SJSA1 (cell line): ENCODE measurements around the gene KDM8. TPM values are rescaled to one million over a fixed set of nuclear protein-coding genes. Genes with fewer than 3 reads are reported as not detected.

Source experiments
- DNase-seq, 2 experiments: peaks; one replicate each; pipeline ENCODE4 v3.0.0-alpha.2; 2015 to 2020; ENCODE audit warnings: low spot score in 2 of 2, low read depth in 1 of 2
- H3K27ac ChIP-seq: fragments of 250-450 bp; sonication (Bioruptor Pico); 2 replicates; pipeline ENCODE4 v1.5.1; 2020; ENCODE audit warnings: mild to moderate bottlenecking, moderate library complexity
- H3K27me3 ChIP-seq: fragments of 250-450 bp; sonication (Bioruptor Pico); replicated peaks from 2 replicates; pipeline ENCODE4 v1.5.1; 2020; ENCODE audit warnings: mild to moderate bottlenecking, moderate library complexity
- H3K36me3 ChIP-seq: fragments of 250-450 bp; sonication (Bioruptor Pico); 2 replicates; pipeline ENCODE4 v1.5.1; 2020; ENCODE audit warnings: mild to moderate bottlenecking
- H3K4me1 ChIP-seq: fragments of 250-450 bp; sonication (Bioruptor Pico); replicated peaks from 2 replicates; pipeline ENCODE4 v1.6.1; 2021; ENCODE audit warnings: mild to moderate bottlenecking
- H3K4me3 ChIP-seq: fragments of 250-450 bp; sonication (Bioruptor Pico); 2 replicates; pipeline ENCODE4 v1.5.1; 2020; ENCODE audit warnings: mild to moderate bottlenecking
- H3K9me3 ChIP-seq: fragments of 250-450 bp; sonication (Bioruptor Pico); replicated peaks from 2 replicates; pipeline ENCODE4 v1.5.1; 2020; ENCODE audit warnings: mild to moderate bottlenecking
- total RNA-seq: library from RNA; depleted of rRNA; stranded (reverse); fragments of >200 nt; shearing (Covaris generic); gene quantifications from 2 replicates; pipeline ENCODE4 v1.2.3, GENCODE V29; 2014

Gene KDM8
- total RNA-seq, 1 experiment from 2014 or later: 2.5 TPM

DNA sequence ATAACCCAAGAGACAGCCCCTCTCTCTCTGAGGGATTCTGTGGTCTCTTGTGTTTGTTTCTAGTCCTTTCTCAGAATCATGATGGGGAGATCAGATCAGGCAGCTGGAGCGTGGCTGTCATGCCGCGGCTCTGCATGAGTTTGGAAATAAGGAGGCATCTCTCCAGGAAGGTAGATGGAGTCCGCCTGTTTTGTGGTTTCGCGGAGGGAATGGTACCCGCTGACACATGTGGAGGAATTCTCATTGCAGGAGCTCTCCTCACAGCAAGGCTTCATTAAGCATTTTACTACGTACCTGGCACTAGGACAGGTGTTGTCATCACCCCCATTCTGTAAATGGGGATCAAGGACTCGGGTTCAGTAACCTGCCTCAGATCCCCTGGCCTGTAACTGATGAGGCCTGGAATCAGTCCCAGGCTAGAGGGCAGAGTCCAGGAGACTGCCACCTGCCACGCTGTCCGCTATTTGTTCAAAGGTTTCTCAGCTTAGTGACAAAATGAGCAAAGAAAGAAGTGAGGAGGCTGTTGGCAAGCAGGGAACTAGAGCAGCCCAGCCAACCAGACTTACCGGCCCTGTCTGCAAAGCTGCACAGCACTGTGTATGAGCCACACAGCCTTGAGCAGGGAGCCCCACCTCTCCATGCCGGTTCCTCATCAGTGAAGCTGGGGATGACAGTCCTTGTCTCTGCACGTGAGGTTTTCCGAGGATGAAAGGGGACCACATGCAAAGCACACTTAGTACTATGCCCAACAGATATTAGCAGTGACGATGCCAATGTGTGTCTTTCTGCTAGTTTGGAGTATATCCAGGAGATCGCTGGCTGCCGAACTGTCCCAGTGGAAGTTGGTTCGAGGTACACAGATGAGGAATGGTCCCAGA lies 11.0 kb downstream of the KDM8 start:
- Histone ChIP-seq H3K4me1 (no peaks in the 10 kb centered on the region), H3K27ac (no peak overlapping the region), H3K9me3 (no peaks in the 10 kb centered on the region), H3K27me3 (no peaks in the 10 kb centered on the region), H3K4me3 (no peak overlapping the region), H3K36me3 (no peaks in the 10 kb centered on the region)
- DNase-seq: no peak

- no peaks in the 10 kb centered on the region for H3K4me1 ChIP-seq
- no peak for DNase-seq
- no peaks in the 10 kb centered on the region for H3K27me3 ChIP-seq
- H3K27ac ChIP-seq: no peak overlapping the region
- H3K9me3 ChIP-seq: no peaks in the 10 kb centered on the region
- no peaks in the 10 kb centered on the region for H3K36me3 ChIP-seq
- H3K4me3 ChIP-seq: no peak overlapping the region
Measured at GRCh38 chr16:27215660-27216059, 12.3 kb downstream of the KDM8 start.

DNA sequence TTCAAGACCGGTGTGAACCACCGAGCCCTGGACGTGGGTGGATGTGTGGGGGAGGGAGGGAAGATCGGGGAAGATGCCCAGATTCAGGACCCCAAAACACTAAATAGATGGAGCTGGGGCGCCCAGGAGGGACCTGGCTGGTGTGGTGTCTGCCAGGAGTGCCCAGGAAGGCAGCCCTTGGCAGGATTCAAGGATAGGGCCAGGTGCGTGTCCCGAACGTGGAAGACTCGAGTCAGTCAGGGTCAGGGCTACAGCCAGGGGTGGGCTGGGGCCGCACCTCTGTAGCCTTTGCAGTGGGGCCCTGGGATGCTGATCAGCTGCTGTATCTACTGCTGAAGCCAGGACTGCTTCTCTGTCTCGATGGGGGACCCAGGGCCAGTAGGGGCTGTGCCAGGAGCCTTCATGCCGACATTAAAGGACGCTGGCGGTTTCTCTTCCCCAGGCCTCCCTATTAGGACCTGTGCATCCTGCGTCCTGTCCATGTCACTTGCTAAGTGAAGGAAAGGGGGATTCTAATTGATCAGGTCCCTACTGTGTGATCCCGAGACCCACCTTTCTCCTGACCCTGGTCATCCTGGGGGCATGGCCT lies 13.1 kb downstream of the KDM8 start:
- H3K27ac ChIP-seq: no peak overlapping the region
- no peaks in the 10 kb centered on the region for H3K27me3 ChIP-seq
- H3K4me3 ChIP-seq: no peak overlapping the region
- H3K36me3 ChIP-seq: no peaks in the 10 kb centered on the region
- H3K4me1 ChIP-seq: no peaks in the 10 kb centered on the region
- no peak for DNase-seq
- H3K9me3 ChIP-seq: no peaks in the 10 kb centered on the region

- Histone ChIP-seq H3K36me3 (no peaks in the 10 kb centered on the region), H3K4me1 (peaks cover under 1% of the 10 kb centered on the region), H3K27me3 (no peaks in the 10 kb centered on the region), H3K27ac (no peak overlapping the region), H3K4me3 (no peak overlapping the region), H3K9me3 (no peaks in the 10 kb centered on the region)
- DNase-seq: no peak
Measured at GRCh38 chr16:27217256-27217655, 13.9 kb downstream of the KDM8 start.

GRCh38 chr16:27218756-27219155 lies 15.4 kb downstream of the KDM8 start:
- H3K36me3 ChIP-seq: 0 out of 2 replicates have a peak, but pooled peaks cover 4% of the 10 kb centered on the region
- H3K4me1 ChIP-seq: peaks cover 13% of the 10 kb centered on the region
- no peak for DNase-seq

GRCh38 chr16:27219161-27219560 lies 15.8 kb downstream of the KDM8 start:
- Histone ChIP-seq H3K27ac (no peak overlapping the region), H3K36me3 (0 out of 2 replicates have a peak, but pooled peaks cover 7% of the 10 kb centered on the region), H3K27me3 (no peaks in the 10 kb centered on the region), H3K4me1 (peaks cover 13% of the 10 kb centered on the region), H3K4me3 (no peak overlapping the region), H3K9me3 (no peaks in the 10 kb centered on the region)
- DNase-seq: no peak

More at GRCh38 chr16:27218756-27219155, 15.4 kb downstream of the KDM8 start:
- H3K27ac ChIP-seq: no peak overlapping the region
- no peak overlapping the region for H3K4me3 ChIP-seq
- H3K27me3 ChIP-seq: no peaks in the 10 kb centered on the region
- H3K9me3 ChIP-seq: no peaks in the 10 kb centered on the region

GRCh38 chr16:27220120-27220519 lies 16.8 kb downstream of the KDM8 start:
- Histone ChIP-seq H3K9me3 (no peaks in the 10 kb centered on the region), H3K4me3 (no peak overlapping the region), H3K4me1 (peaks cover 13% of the 10 kb centered on the region), H3K36me3 (0 out of 2 replicates have a peak, but pooled peaks cover 10% of the 10 kb centered on the region), H3K27ac (no peak overlapping the region), H3K27me3 (no peaks in the 10 kb centered on the region)
- DNase-seq: no peak

GRCh38 chr16:27220527-27220926 lies 17.2 kb downstream of the KDM8 start:
- H3K27ac ChIP-seq: no peak overlapping the region
- DNase-seq: no peak
- H3K36me3 ChIP-seq: 0 out of 2 replicates have a peak, but pooled peaks cover 10% of the 10 kb centered on the region

DNA sequence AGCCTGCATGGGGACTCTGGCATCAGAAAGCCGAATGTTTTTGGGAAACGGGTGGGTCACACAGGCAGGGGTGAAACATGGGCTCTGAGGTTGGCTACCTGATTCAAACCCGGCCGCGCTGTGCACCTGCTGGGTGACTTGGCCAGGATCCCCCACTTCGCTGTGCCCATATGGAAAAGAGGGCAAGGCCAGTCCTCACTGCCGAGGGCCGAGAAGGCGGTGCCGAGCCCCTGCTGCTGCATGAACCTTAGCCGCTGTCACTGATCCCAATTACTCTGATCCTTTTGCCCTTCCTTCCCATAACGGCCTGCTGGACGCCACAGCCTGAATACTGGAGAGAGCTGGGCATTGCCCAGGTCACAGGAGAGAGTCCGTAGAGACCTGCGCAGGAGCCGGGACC lies 17.7 kb downstream of the KDM8 start:
- Histone ChIP-seq H3K4me3 (no peak overlapping the region), H3K36me3 (0 out of 2 replicates have a peak, but pooled peaks cover 10% of the 10 kb centered on the region), H3K27me3 (no peaks in the 10 kb centered on the region), H3K27ac (no peak overlapping the region), H3K9me3 (no peaks in the 10 kb centered on the region), H3K4me1 (peaks cover 13% of the 10 kb centered on the region)
- DNase-seq: no peak

More at GRCh38 chr16:27220527-27220926, 17.2 kb downstream of the KDM8 start:
- H3K9me3 ChIP-seq: no peaks in the 10 kb centered on the region
- no peak overlapping the region for H3K4me3 ChIP-seq
- H3K4me1 ChIP-seq: peaks cover 13% of the 10 kb centered on the region
- no peaks in the 10 kb centered on the region for H3K27me3 ChIP-seq

DNA sequence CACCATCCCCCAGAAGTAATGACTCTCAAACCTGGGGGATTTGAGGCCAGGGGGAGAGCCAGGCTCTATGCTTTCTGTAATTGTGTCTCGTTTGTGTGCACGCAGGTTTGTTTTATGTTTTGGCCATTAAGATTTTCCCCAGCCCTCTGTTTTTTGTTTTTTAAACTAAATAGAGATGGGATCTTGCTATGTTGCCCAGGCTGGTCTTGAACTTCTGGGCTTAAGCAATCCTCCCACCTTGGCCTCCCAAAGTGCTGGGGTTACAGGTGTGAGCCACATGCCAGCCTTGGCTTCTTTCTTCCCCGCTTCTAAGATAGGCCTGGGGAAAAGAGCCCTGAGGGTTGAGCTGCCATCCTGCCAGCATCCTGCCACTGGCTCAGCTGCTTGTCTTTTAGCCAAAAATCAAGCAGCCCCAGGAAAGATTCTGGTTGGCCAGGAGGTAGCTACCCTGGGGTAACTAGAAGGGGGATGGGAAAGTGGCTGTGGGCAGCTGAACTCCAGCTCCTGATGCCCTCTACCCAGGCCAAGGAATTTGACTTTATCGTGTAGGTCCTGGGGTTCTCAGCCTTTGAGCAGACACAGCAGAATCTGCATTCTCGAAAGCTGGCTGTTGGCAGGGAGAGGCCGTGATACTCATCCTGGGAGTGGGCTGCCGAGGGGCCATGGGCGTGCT lies 18.4 kb downstream of the KDM8 start:
- Histone ChIP-seq H3K36me3 (0 out of 2 replicates have a peak, but pooled peaks cover 10% of the 10 kb centered on the region), H3K9me3 (no peaks in the 10 kb centered on the region), H3K4me1 (peaks cover 13% of the 10 kb centered on the region), H3K27me3 (no peaks in the 10 kb centered on the region), H3K4me3 (no peak overlapping the region), H3K27ac (no peak overlapping the region)
- no peak for DNase-seq

GRCh38 chr16:27222249-27223225 lies 19.2 kb downstream of the KDM8 start:
- Histone ChIP-seq H3K4me3 (no peak overlapping the region), H3K27me3 (no peaks in the 10 kb centered on the region), H3K27ac (no peak overlapping the region), H3K4me1 (peaks cover 13% of the 10 kb centered on the region), H3K9me3 (no peaks in the 10 kb centered on the region), H3K36me3 (0 out of 2 replicates have a peak, but pooled peaks cover 10% of the 10 kb centered on the region)
- no peak for DNase-seq

DNA sequence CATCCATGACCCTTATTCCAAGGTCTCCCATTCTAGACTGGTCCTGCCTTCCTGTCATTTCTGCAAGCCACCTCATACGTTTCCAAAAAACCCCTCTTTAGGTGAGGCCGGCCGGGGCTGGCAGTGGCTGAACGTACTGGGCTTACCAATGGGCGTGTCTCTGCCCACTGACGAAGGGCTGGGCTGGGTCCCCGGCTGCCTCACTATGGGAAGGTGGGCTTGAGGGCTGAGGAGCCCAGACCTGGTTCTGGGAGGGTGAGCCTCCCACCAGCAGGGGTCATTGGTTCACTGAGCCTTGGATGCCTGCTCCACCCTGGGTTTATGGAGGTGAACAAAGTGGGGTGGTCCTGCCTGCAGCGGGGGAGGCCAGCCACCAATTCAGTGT lies 19.9 kb downstream of the KDM8 start:
- H3K4me1 ChIP-seq: peaks cover 13% of the 10 kb centered on the region
- no peaks in the 10 kb centered on the region for H3K9me3 ChIP-seq
- H3K4me3 ChIP-seq: no peak overlapping the region
- no peak for DNase-seq
- H3K27ac ChIP-seq: no peak overlapping the region
- H3K36me3 ChIP-seq: 0 out of 2 replicates have a peak, but pooled peaks cover 10% of the 10 kb centered on the region
- no peaks in the 10 kb centered on the region for H3K27me3 ChIP-seq

DNA sequence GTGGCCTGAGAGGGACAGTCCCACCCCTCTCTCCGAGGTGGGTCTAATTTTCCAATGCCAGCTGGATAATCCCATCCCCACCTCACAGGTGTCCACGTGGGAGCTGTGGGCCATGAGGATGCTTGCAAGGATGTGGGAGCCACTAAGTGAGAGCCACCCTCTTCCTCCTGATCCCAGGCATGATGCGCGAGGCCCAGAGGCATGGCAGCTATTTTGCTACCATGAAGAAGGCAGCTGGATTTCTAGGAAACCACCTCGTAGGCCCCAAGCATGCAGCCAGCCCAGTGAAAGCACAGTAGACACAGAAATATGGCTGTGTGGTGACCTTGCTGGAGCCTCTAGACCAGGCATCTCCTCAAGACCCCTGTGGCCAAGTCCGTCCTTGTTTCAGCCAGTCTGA lies 20.4 kb downstream of the KDM8 start:
- Histone ChIP-seq H3K4me1 (peaks cover 13% of the 10 kb centered on the region), H3K4me3 (no peak overlapping the region), H3K27ac (no peak overlapping the region)

More for the DNA sequence above, 20.4 kb downstream of the KDM8 start:
- 0 out of 2 replicates have a peak, but pooled peaks cover 10% of the 10 kb centered on the region for H3K36me3 ChIP-seq
- no peaks in the 10 kb centered on the region for H3K9me3 ChIP-seq
- no peak for DNase-seq
- no peaks in the 10 kb centered on the region for H3K27me3 ChIP-seq
